Progenitor cell of endocrine pancreas (in vitro differentiated cells): Measurements from ENCODE around the gene MAML2. TPM values are rescaled to one million over a fixed set of nuclear protein-coding genes. Genes with fewer than 3 reads are reported as not detected.

Experiments
- DNase-seq: peaks from one replicate; pipeline ENCODE4 v3.0.0; 2021; ENCODE audit warnings: low spot score; ENCODE audit not compliant: unreplicated experiment
- H3K27ac Mint-ChIP-seq: 2 replicates; pipeline ENCODE4 v1.8.0; 2021; ENCODE audit warnings: mild to moderate bottlenecking, moderate library complexity, mixed read lengths
- H3K27me3 Mint-ChIP-seq: 2 replicates; pipeline ENCODE4 v1.8.0; 2021; ENCODE audit warnings: mixed read lengths
- H3K36me3 Mint-ChIP-seq: 2 replicates; pipeline ENCODE4 v1.8.0; 2022; ENCODE audit warnings: mixed read lengths; ENCODE audit not compliant: insufficient read depth
- H3K4me1 Mint-ChIP-seq: 2 replicates; pipeline ENCODE4 v1.8.0; 2021; ENCODE audit warnings: low read depth, mixed read lengths
- H3K4me3 Mint-ChIP-seq: 2 replicates; pipeline ENCODE4 v1.8.0; 2021; ENCODE audit warnings: low read depth, mild to moderate bottlenecking, moderate library complexity, mixed read lengths
- H3K9me3 Mint-ChIP-seq: 2 replicates; pipeline ENCODE4 v1.8.0; 2021; ENCODE audit warnings: low read depth, mixed read lengths
- CTCF ChIP-seq: fragments of 200-600 bp; sonication (generic); IDR thresholded peaks from one replicate; pipeline ENCODE4 v1.5.0; 2021; ENCODE audit warnings: antibody characterized with exemption, mild to moderate bottlenecking; ENCODE audit not compliant: unreplicated experiment
- total RNA-seq: library from RNA; stranded (reverse); gene quantifications from 2 replicates; pipeline ENCODE4 v1.2.1, GENCODE V29; 2021

MAML2 gene
- total RNA-seq, 1 donor from 2014 or later: 17.6 TPM

- Mint-ChIP-seq H3K4me3 (peak overlapping the region; percentile 51), H3K36me3 (peaks cover 4% of the 10 kb centered on the region), H3K9me3 (peaks cover 3% of the 10 kb centered on the region), H3K27ac (peak overlapping the region; percentile 90), H3K27me3 (no peaks in the 10 kb centered on the region), H3K4me1 (peaks cover 39% of the 10 kb centered on the region)
- no peak for DNase-seq
- no peak for TF ChIP-seq CTCF
Measured at GRCh38 chr11:96254087-96254486, 88.9 kb downstream of the MAML2 start.

- peaks cover 35% of the 10 kb centered on the region for H3K4me1 Mint-ChIP-seq
- DNase-seq: no peak
- H3K9me3 Mint-ChIP-seq: no peaks in the 10 kb centered on the region
- H3K36me3 Mint-ChIP-seq: no peaks in the 10 kb centered on the region
- TF ChIP-seq CTCF: no peak
- peak overlapping the region; percentile 26 for H3K27ac Mint-ChIP-seq
- no peaks in the 10 kb centered on the region for H3K27me3 Mint-ChIP-seq
- H3K4me3 Mint-ChIP-seq: no peak overlapping the region
Measured at GRCh38 chr11:96246718-96247552, 96.1 kb downstream of the MAML2 start.

- Mint-ChIP-seq H3K27me3 (no peaks in the 10 kb centered on the region), H3K4me3 (peak overlapping the region; percentile 69), H3K9me3 (no peaks in the 10 kb centered on the region), H3K36me3 (no peaks in the 10 kb centered on the region), H3K27ac (peak overlapping the region; percentile 99), H3K4me1 (peaks cover 39% of the 10 kb centered on the region)
- DNase-seq: peak; percentile 66
- TF ChIP-seq CTCF: no peak
Measured at GRCh38 chr11:96242971-96243647, 99.9 kb downstream of the MAML2 start.

- Mint-ChIP-seq H3K4me1 (peaks cover 35% of the 10 kb centered on the region), H3K9me3 (no peaks in the 10 kb centered on the region), H3K4me3 (peak overlapping the region; percentile 69), H3K27me3 (no peaks in the 10 kb centered on the region), H3K36me3 (no peaks in the 10 kb centered on the region), H3K27ac (peak overlapping the region; percentile 99)
- TF ChIP-seq CTCF: no peak
- DNase-seq: no peak
Measured at GRCh38 chr11:96242191-96242847, 100.7 kb downstream of the MAML2 start.

- no peak overlapping the region for H3K4me3 Mint-ChIP-seq
- H3K27ac Mint-ChIP-seq: peak overlapping the region; percentile 73
- DNase-seq: no peak
- H3K27me3 Mint-ChIP-seq: no peaks in the 10 kb centered on the region
- no peaks in the 10 kb centered on the region for H3K36me3 Mint-ChIP-seq
- peak; percentile 17 for TF ChIP-seq CTCF
- no peaks in the 10 kb centered on the region for H3K9me3 Mint-ChIP-seq
- H3K4me1 Mint-ChIP-seq: peaks cover 26% of the 10 kb centered on the region
Measured at GRCh38 chr11:96241331-96241841, 101.6 kb downstream of the MAML2 start.
